ENCODE measurements around the gene ENAH. TPM values are rescaled to one million over a fixed set of nuclear protein-coding genes. Genes with fewer than 3 reads are reported as not detected.

ENAH gene
- total and polyA plus RNA-seq, 4 donors, result 15.5 to 89.4 (median 48.4) TPM

- H3K27ac ChIP-seq (ENCODE audit: low read depth in 1 of 2, low read length in 1 of 2), result no peak overlapping the region
Measured at GRCh38 chr1:225479341-225479740, 173.6 kb downstream of the ENAH start.

GRCh38 chr1:225477296-225477911 is 175.5 kb downstream of the ENAH start:
- ATAC-seq (ENCODE audit: insufficient read depth, low FRiP score), result no peak
- Histone ChIP-seq H3K36me3 (ENCODE audit: control insufficient read depth in 4 of 4, insufficient read depth in 4 of 4, low read length in 4 of 4) (no peaks in the 10 kb centered on the region), H3K4me3 (no peak overlapping the region), H3K27me3 (ENCODE audit: control insufficient read depth in 3 of 3, insufficient read depth in 3 of 3, low read length in 2 of 3) (no peaks in the 10 kb centered on the region), H3K27ac (ENCODE audit: low read depth in 1 of 2, low read length in 1 of 2) (no peak overlapping the region), H3K4me1 (ENCODE audit: control insufficient read depth in 5 of 5, insufficient read depth in 5 of 5, low read length in 5 of 5) (peaks cover 0 to 20% (median 5%) of the 10 kb centered on the region in 5 donors), H3K9ac (ENCODE audit: insufficient read depth in 1 of 2, low read length in 2 of 2) (no peak overlapping the region), H3K9me3 (ENCODE audit: control insufficient read depth in 4 of 4, insufficient read depth in 3 of 4, low read length in 3 of 4) (no peaks in the 10 kb centered on the region)
- WGBS, 2 donors, result 91 to 96% methylated on average over 6 of the region's 6 CpGs
- TF ChIP-seq, protein P1, sequence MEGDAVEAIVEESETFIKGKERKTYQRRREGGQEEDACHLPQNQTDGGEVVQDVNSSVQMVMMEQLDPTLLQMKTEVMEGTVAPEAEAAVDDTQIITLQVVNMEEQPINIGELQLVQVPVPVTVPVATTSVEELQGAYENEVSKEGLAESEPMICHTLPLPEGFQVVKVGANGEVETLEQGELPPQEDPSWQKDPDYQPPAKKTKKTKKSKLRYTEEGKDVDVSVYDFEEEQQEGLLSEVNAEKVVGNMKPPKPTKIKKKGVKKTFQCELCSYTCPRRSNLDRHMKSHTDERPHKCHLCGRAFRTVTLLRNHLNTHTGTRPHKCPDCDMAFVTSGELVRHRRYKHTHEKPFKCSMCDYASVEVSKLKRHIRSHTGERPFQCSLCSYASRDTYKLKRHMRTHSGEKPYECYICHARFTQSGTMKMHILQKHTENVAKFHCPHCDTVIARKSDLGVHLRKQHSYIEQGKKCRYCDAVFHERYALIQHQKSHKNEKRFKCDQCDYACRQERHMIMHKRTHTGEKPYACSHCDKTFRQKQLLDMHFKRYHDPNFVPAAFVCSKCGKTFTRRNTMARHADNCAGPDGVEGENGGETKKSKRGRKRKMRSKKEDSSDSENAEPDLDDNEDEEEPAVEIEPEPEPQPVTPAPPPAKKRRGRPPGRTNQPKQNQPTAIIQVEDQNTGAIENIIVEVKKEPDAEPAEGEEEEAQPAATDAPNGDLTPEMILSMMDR (IDR thresholded peaks at IDR 0.05; ENCODE audit: control extremely low read depth, extremely low read depth), result no peak
- DNase-seq, result no peak

More at GRCh38 chr1:225479341-225479740, 173.6 kb downstream of the ENAH start:
- no peak overlapping the region for H3K9ac ChIP-seq (ENCODE audit: insufficient read depth in 1 of 2, low read length in 2 of 2)
- no peak for DNase-seq
- H3K9me3 ChIP-seq (ENCODE audit: control insufficient read depth in 4 of 4, insufficient read depth in 3 of 4, low read length in 3 of 4), result no peaks in the 10 kb centered on the region
- no peak for ATAC-seq (ENCODE audit: insufficient read depth, low FRiP score)
- H3K27me3 ChIP-seq (ENCODE audit: control insufficient read depth in 3 of 3, insufficient read depth in 3 of 3, low read length in 2 of 3), result no peaks in the 10 kb centered on the region
- peaks cover 0 to 24% (median 11%) of the 10 kb centered on the region in 5 donors for H3K4me1 ChIP-seq (ENCODE audit: control insufficient read depth in 5 of 5, insufficient read depth in 5 of 5, low read length in 5 of 5)
- TF ChIP-seq, protein P1 (IDR thresholded peaks at IDR 0.05; ENCODE audit: control extremely low read depth, extremely low read depth), result no peak
- no peaks in the 10 kb centered on the region for H3K36me3 ChIP-seq (ENCODE audit: control insufficient read depth in 4 of 4, insufficient read depth in 4 of 4, low read length in 4 of 4)
- H3K4me3 ChIP-seq, result no peak overlapping the region
- WGBS, 2 donors, result 96% methylated on average over 9 of the region's 9 CpGs

- Histone ChIP-seq H3K27me3 (ENCODE audit: control insufficient read depth in 3 of 3, insufficient read depth in 3 of 3, low read length in 2 of 3) (no peaks in the 10 kb centered on the region), H3K4me3 (no peak overlapping the region), H3K36me3 (ENCODE audit: control insufficient read depth in 4 of 4, insufficient read depth in 4 of 4, low read length in 4 of 4) (no peaks in the 10 kb centered on the region), H3K9me3 (ENCODE audit: control insufficient read depth in 4 of 4, insufficient read depth in 3 of 4, low read length in 3 of 4) (no peaks in the 10 kb centered on the region), H3K27ac (ENCODE audit: low read depth in 1 of 2, low read length in 1 of 2) (no peak overlapping the region), H3K9ac (ENCODE audit: insufficient read depth in 1 of 2, low read length in 2 of 2) (no peak overlapping the region), H3K4me1 (ENCODE audit: control insufficient read depth in 5 of 5, insufficient read depth in 5 of 5, low read length in 5 of 5) (peaks cover 0 to 11% (median 3%) of the 10 kb centered on the region in 5 donors)
- WGBS, 2 donors, result 72 to 80% methylated on average over 5 of the region's 5 CpGs
- ATAC-seq (ENCODE audit: insufficient read depth, low FRiP score), result no peak
- no peak for DNase-seq
- TF ChIP-seq, protein P1 (IDR thresholded peaks at IDR 0.05; ENCODE audit: control extremely low read depth, extremely low read depth), result no peak
Measured at GRCh38 chr1:225476538-225476988, 176.4 kb downstream of the ENAH start.

Data from lung (tissue), 12 donors.